Endodermal cell (in vitro differentiated cells): ENCODE data around the gene UFSP2. TPM values are rescaled to one million over a fixed set of nuclear protein-coding genes. Genes with fewer than 3 reads are reported as not detected.
A peak's percentile ranks its signal among the peaks of the same experiment; 100 is the strongest.

Experiments
- DNase-seq: peaks from one replicate; pipeline ENCODE4 v3.0.0-alpha.2; 2017
- H3K27ac ChIP-seq: 2 replicates; pipeline ENCODE4 v1.5.1; 2013; ENCODE audit warnings: mild to moderate bottlenecking, low read depth, low read length, moderate library complexity
- H3K27me3 ChIP-seq: 2 replicates; pipeline ENCODE4 v1.6.1; 2013; ENCODE audit warnings: mild to moderate bottlenecking, low read length, moderate library complexity; ENCODE audit not compliant: insufficient read depth, control insufficient read depth, poor library complexity, severe bottlenecking
- H3K36me3 ChIP-seq: 2 replicates; pipeline ENCODE4 v1.7.0; 2013; ENCODE audit warnings: mild to moderate bottlenecking, low read length, moderate library complexity; ENCODE audit not compliant: control insufficient read depth, insufficient read depth
- H3K4me1 ChIP-seq: one replicate; pipeline ENCODE4 v1.7.0; 2013; ENCODE audit warnings: low read length; ENCODE audit not compliant: control insufficient read depth, insufficient read depth
- H3K4me3 ChIP-seq: 2 replicates; pipeline ENCODE4 v1.5.1; 2013; ENCODE audit warnings: mild to moderate bottlenecking, low read length, moderate library complexity
- H3K9ac ChIP-seq: 2 replicates; pipeline ENCODE4 v1.6.1; 2013; ENCODE audit warnings: mild to moderate bottlenecking, low read length, moderate library complexity; ENCODE audit not compliant: poor library complexity, severe bottlenecking; ENCODE audit errors: extremely low read depth
- H3K9me3 ChIP-seq: 2 replicates; pipeline ENCODE4 v1.6.1; 2013; ENCODE audit warnings: mild to moderate bottlenecking, low read length, moderate library complexity; ENCODE audit not compliant: control insufficient read depth
- H3K27ac Mint-ChIP-seq: 2 replicates; pipeline ENCODE4 v1.8.0; 2020; ENCODE audit warnings: mixed read lengths
- H3K27me3 Mint-ChIP-seq: 2 replicates; pipeline ENCODE4 v1.8.0; 2021; ENCODE audit warnings: mild to moderate bottlenecking, mixed read lengths; ENCODE audit not compliant: insufficient read depth
- H3K36me3 Mint-ChIP-seq: 2 replicates; pipeline ENCODE4 v1.8.0; 2020; ENCODE audit warnings: low read depth, mixed read lengths
- H3K4me1 Mint-ChIP-seq: 2 replicates; pipeline ENCODE4 v1.8.0; 2020; ENCODE audit warnings: mixed read lengths
- H3K4me3 Mint-ChIP-seq: 2 replicates; pipeline ENCODE4 v1.8.0; 2020; ENCODE audit warnings: mild to moderate bottlenecking, moderate library complexity, mixed read lengths
- H3K9me3 Mint-ChIP-seq: 2 replicates; pipeline ENCODE4 v1.8.0; 2020; ENCODE audit warnings: mild to moderate bottlenecking, mixed read lengths
- WGBS, 2 experiments: methylation state at CpG; one replicate each; pipeline versions ENCODE4 v1.1.5 to v1.1.7; 2013; ENCODE audit warnings: missing lambda C conversion rate in 2 of 2, mixed read lengths in 1 of 2; ENCODE audit not compliant: insufficient coverage in 1 of 2, insufficient read length in 1 of 2; 5-methylcytosine and 5-hydroxymethylcytosine counted together
- total RNA-seq, 2 donors: library from RNA; stranded (reverse); fragmentation: NEBNext Ultra II Directional in 1 of 2; extraction: Animal tissue kit (Norgen Biotek cat#: 25700) in 1 of 2; gene quantifications; 2 replicates in 1 of 2; 3 replicates in 1 of 2; pipeline ENCODE4 v1.2.1, GENCODE V29; 2021
- TF ChIP-seq, protein P1 (sequence below): fragments of 200-600 bp; sonication (generic); conservative IDR thresholded peaks from 2 replicates; pipeline ENCODE4 v1.5.0; 2021; ENCODE audit warnings: antibody characterized with exemption, mild to moderate bottlenecking

Gene UFSP2
- total RNA-seq, 2 donors from 2014 or later = 23.3 to 24.7 TPM

DNA sequence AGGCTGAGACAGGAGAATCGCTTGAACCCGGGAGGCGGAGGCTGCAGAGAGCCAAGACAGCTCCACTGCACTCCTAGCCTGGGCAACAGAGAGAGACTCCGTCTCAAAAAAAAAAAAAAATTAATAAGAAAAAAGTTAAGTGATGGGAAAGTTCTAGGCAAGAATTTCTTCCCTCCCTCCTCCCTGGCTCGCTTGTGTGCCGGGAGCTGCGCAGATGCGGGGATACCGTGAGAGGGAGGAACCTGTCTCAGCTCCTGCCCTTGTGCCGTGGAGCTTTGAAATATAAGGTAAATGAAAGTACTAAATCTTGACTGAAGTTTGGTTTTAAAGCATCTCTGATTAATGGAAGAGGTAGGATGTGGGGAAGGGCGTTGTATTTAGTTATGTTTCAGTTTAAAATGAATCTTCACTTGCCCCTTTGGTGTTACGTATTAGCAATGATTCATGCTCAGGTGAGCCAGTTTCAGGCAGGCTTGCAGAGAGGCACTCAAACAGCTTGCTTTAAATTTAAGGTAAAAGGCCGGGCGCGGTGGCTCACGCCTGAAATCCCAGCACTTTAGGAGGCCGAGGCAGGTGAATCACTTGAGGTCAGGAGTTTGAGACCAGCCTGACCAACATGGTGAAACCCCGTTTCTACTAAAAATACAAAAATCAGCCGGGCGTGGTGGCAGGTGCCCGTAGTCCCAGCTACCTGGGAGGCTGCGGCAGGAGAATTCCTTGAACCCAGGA, 1.4 kb upstream of the UFSP2 start:
- TF ChIP-seq, protein P1, sequence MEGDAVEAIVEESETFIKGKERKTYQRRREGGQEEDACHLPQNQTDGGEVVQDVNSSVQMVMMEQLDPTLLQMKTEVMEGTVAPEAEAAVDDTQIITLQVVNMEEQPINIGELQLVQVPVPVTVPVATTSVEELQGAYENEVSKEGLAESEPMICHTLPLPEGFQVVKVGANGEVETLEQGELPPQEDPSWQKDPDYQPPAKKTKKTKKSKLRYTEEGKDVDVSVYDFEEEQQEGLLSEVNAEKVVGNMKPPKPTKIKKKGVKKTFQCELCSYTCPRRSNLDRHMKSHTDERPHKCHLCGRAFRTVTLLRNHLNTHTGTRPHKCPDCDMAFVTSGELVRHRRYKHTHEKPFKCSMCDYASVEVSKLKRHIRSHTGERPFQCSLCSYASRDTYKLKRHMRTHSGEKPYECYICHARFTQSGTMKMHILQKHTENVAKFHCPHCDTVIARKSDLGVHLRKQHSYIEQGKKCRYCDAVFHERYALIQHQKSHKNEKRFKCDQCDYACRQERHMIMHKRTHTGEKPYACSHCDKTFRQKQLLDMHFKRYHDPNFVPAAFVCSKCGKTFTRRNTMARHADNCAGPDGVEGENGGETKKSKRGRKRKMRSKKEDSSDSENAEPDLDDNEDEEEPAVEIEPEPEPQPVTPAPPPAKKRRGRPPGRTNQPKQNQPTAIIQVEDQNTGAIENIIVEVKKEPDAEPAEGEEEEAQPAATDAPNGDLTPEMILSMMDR = no peak
- 92% methylated on average over 15 to 22 of the region's 22 CpGs for whole genome bisulfite sequencing, 2 experiments

DNA sequence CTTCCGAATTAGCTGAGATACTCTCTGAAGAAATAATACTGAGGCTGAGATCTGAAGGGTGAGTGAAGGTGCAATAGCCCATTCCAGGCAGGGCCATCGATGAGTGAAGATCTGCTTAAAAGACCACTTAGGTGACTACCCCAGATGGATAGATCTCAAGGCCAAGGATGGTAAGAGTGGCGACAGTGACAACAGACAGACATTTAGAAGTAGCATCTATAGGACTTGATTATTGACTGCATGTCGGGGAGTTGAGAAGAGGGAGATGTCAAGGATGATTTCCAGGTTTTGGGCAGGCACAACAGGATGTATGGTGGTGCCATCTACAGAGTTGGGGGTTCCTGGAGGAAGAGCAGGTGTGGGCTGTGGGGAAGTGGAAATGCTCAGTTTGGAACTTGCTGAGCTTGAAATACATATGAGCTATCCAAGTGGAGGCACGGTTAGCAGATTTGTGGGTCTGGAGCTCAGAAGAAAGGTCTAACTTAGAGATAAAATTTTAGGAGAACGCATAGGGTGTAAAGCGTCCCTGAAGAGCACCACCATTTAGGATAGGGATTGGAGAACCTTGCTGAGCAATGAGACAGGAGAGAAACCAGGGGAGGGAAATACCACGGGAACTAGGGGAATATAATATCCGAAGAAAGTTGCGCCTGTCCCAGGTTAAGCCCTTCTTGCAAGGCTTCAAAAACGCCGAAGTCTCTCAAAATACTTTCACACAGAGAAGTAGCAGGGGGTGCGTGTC, 688 bp downstream of the UFSP2 start:
- H3K4me1 Mint-ChIP-seq = peaks cover 22% of the 10 kb centered on the region
- H3K27me3 ChIP-seq = no peaks in the 10 kb centered on the region
- DNase-seq = peak; percentile 48

More for the DNA sequence above, 1.4 kb upstream of the UFSP2 start:
- Mint-ChIP-seq H3K27ac (no peak overlapping the region), H3K4me3 (peak overlapping the region; percentile 88), H3K36me3 (no peaks in the 10 kb centered on the region), H3K27me3 (peaks cover 8% of the 10 kb centered on the region), H3K9me3 (no peaks in the 10 kb centered on the region), H3K4me1 (peaks cover 7% of the 10 kb centered on the region)
- H3K9ac ChIP-seq = no peak overlapping the region
- H3K4me1 ChIP-seq = no peaks in the 10 kb centered on the region
- no peaks in the 10 kb centered on the region for H3K36me3 ChIP-seq
- no peaks in the 10 kb centered on the region for H3K9me3 ChIP-seq
- H3K27ac ChIP-seq = no peak overlapping the region
- no peak for DNase-seq
- no peak overlapping the region for H3K4me3 ChIP-seq
- no peaks in the 10 kb centered on the region for H3K27me3 ChIP-seq

DNA sequence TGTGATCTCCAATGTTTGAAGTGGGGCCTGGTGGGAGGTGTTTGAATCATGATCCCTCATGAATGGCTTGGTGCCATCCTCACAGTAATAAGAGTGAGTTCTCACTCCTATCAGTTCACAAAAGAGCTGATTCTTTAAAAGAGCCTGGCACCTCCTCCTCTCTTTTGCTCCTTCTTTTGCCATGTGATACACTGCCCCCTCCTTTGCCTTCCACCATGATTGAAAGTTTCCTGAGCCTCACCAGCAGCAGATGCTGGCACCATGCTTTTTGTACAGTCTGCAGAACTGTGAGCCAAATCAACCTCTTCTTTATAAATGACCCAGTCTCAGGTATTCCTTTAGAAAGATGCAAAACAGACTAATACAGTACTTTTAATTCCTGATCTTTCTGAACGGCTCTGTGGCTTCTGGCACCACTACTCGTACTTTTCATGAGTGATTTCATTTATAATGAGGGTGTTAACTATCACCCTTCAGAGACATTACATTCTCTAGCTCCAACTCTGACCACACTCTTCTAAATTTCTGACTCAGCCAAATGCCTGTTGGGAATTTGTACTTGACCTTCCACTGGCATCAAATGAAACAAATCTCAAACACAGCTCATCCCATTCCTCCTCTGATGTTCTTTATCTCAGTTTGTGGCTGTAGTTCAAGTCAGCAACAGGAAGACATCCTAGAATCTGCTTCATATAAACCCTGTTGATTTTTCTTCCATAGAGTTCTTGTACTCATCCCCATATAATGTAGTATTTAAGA, 4.2 kb downstream of the UFSP2 start:
- Histone ChIP-seq H3K36me3 (peaks cover 26% of the 10 kb centered on the region), H3K27me3 (no peaks in the 10 kb centered on the region), H3K27ac (no peak overlapping the region), H3K9me3 (no peaks in the 10 kb centered on the region), H3K9ac (no peak overlapping the region), H3K4me3 (no peak overlapping the region), H3K4me1 (peaks cover 12% of the 10 kb centered on the region)
- Mint-ChIP-seq H3K27me3 (peaks cover 4% of the 10 kb centered on the region), H3K9me3 (no peaks in the 10 kb centered on the region), H3K36me3 (peaks cover 24% of the 10 kb centered on the region), H3K27ac (no peak overlapping the region), H3K4me3 (no peak overlapping the region), H3K4me1 (peaks cover 22% of the 10 kb centered on the region)
- no peak for DNase-seq
- TF ChIP-seq, protein P1 = no peak
- WGBS, 2 experiments = 67 to 85% methylated on average over 1 to 2 of the region's 2 CpGs

More for the DNA sequence above, 688 bp downstream of the UFSP2 start:
- H3K27ac ChIP-seq = peak overlapping the region; percentile 100
- TF ChIP-seq, protein P1 = no peak
- Mint-ChIP-seq H3K9me3 (no peaks in the 10 kb centered on the region), H3K4me3 (peak overlapping the region; percentile 88), H3K27ac (peak overlapping the region; percentile 100), H3K36me3 (no peaks in the 10 kb centered on the region), H3K27me3 (peaks cover 8% of the 10 kb centered on the region)
- H3K9ac ChIP-seq = peak overlapping the region; percentile 100
- no peaks in the 10 kb centered on the region for H3K9me3 ChIP-seq
- H3K4me1 ChIP-seq = peaks cover 12% of the 10 kb centered on the region
- no peaks in the 10 kb centered on the region for H3K36me3 ChIP-seq
- H3K4me3 ChIP-seq = peak overlapping the region; percentile 98
- WGBS, 2 experiments = 25 to 29% methylated on average over 9 to 13 of the region's 13 CpGs
